ENCODE data around the gene NTM. TPM values are rescaled to one million over a fixed set of nuclear protein-coding genes. Genes with fewer than 3 reads are reported as not detected.

NTM gene
- total RNA-seq, 1 experiment from 2014 or later, result 16.4 TPM

DNA sequence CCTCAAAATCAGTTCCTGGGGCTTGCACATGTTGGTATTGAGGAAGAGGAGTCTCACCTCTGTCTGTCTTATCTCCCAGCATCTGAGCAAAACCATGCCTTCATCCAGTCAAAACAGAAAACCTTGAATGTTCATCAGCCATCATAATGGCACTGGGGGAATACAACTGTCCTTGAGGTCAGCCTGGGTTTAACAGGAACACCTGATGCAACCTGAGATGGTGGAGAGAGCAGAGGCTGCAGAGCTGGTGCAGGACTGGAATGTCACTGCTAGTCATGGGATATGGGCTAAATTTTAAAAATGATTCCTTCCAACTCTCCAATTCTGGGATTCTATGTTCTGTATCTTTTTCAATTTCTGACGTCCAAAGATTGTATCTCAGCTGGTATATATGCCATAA lies 931.0 kb downstream of the NTM start:
- DNase-seq (ENCODE audit: low spot score) (no peak), ATAC-seq (no peak)
- H3K9me3 Mint-ChIP-seq, result no peaks in the 10 kb centered on the region
- H3K4me3 Mint-ChIP-seq, result no peak overlapping the region
- POLR2A ChIA-PET, result no interaction called here
- no peaks in the 10 kb centered on the region for H3K4me1 Mint-ChIP-seq
- no peak for TF ChIP-seq NR2C2 (CRISPR knock-in tag; IDR thresholded peaks at IDR 0.05)
- TF ChIP-seq ZNF423 (CRISPR knock-in tag; IDR thresholded peaks at IDR 0.05), result no peak
- no peak for TF ChIP-seq PRRX2 (CRISPR knock-in tag; IDR thresholded peaks at IDR 0.05)
- TF ChIP-seq, protein P1, sequence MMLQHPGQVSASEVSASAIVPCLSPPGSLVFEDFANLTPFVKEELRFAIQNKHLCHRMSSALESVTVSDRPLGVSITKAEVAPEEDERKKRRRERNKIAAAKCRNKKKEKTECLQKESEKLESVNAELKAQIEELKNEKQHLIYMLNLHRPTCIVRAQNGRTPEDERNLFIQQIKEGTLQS (CRISPR knock-in tag; conservative IDR thresholded peaks at IDR 0.05), result no peak
- TF ChIP-seq, protein P2, sequence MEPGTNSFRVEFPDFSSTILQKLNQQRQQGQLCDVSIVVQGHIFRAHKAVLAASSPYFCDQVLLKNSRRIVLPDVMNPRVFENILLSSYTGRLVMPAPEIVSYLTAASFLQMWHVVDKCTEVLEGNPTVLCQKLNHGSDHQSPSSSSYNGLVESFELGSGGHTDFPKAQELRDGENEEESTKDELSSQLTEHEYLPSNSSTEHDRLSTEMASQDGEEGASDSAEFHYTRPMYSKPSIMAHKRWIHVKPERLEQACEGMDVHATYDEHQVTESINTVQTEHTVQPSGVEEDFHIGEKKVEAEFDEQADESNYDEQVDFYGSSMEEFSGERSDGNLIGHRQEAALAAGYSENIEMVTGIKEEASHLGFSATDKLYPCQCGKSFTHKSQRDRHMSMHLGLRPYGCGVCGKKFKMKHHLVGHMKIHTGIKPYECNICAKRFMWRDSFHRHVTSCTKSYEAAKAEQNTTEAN (CRISPR knock-in tag; IDR thresholded peaks at IDR 0.05), result no peak
- no peak for TF ChIP-seq ZNF671 (CRISPR knock-in tag; IDR thresholded peaks at IDR 0.05)
- TF ChIP-seq EMX1 (CRISPR knock-in tag; IDR thresholded peaks at IDR 0.05), result no peak
- TF ChIP-seq, protein P3, sequence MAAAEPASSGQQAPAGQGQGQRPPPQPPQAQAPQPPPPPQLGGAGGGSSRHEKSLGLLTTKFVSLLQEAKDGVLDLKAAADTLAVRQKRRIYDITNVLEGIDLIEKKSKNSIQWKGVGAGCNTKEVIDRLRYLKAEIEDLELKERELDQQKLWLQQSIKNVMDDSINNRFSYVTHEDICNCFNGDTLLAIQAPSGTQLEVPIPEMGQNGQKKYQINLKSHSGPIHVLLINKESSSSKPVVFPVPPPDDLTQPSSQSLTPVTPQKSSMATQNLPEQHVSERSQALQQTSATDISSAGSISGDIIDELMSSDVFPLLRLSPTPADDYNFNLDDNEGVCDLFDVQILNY (CRISPR knock-in tag; IDR thresholded peaks at IDR 0.05), result no peak
- no peak for TF ChIP-seq NFE2L1 (CRISPR knock-in tag; IDR thresholded peaks at IDR 0.05)
- TF ChIP-seq CBFB (CRISPR knock-in tag; IDR thresholded peaks at IDR 0.05; ENCODE audit: low read depth), result no peak
- no peak for TF ChIP-seq FOXJ3 (CRISPR knock-in tag; IDR thresholded peaks at IDR 0.05; ENCODE audit: borderline replicate concordance)
- TF ChIP-seq ZNF396 (CRISPR knock-in tag; IDR thresholded peaks at IDR 0.05; ENCODE audit: borderline replicate concordance), result no peak
- TF ChIP-seq, protein P4, sequence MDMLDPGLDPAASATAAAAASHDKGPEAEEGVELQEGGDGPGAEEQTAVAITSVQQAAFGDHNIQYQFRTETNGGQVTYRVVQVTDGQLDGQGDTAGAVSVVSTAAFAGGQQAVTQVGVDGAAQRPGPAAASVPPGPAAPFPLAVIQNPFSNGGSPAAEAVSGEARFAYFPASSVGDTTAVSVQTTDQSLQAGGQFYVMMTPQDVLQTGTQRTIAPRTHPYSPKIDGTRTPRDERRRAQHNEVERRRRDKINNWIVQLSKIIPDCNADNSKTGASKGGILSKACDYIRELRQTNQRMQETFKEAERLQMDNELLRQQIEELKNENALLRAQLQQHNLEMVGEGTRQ (CRISPR knock-in tag; IDR thresholded peaks at IDR 0.05), result no peak
- TF ChIP-seq SP1 (CRISPR knock-in tag; conservative IDR thresholded peaks at IDR 0.05), result no peak
- TF ChIP-seq ELF4 (CRISPR knock-in tag; IDR thresholded peaks at IDR 0.05; ENCODE audit: low read depth), result no peak
- H3K27ac Mint-ChIP-seq, result no peak overlapping the region
- CTCF ChIA-PET, result interaction anchor here (1.2 to 6.2 kb wide), 5 partner anchors 10 to 607 kb away, joined by 3 to 70 read pairs (median 4); no protein-coding TSS in a partner anchor
- H3K36me3 Mint-ChIP-seq, result no peaks in the 10 kb centered on the region
- no peaks in the 10 kb centered on the region for H3K27me3 Mint-ChIP-seq (ENCODE audit: low read depth)

DNA sequence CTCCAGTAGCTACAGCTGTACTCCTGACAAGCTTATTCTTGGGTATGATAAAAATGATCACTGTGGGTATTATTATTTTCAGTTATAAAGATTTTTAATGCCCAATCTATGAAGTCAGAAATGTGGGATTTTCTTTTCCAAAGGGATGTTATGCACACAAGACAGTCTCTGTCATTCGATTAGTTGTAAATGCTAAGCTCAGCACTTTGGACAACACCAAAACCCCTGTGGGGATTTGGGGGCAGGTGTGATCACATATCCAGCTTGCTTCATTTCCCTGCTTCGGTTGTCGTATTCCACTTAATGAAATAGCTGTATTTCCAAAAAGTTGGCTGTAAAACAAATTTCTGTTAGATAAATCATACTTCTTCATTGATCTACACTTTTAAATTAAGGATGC lies 931.5 kb downstream of the NTM start:
- DNase-seq (ENCODE audit: low spot score), result no peak
- POLR2A ChIA-PET, result no interaction called here
- no peak for ATAC-seq
- Mint-ChIP-seq H3K27me3 (ENCODE audit: low read depth) (no peaks in the 10 kb centered on the region), H3K4me1 (no peaks in the 10 kb centered on the region), H3K9me3 (no peaks in the 10 kb centered on the region), H3K27ac (no peak overlapping the region), H3K4me3 (no peak overlapping the region), H3K36me3 (no peaks in the 10 kb centered on the region)
- TF ChIP-seq FOXJ3 (CRISPR knock-in tag; IDR thresholded peaks at IDR 0.05; ENCODE audit: borderline replicate concordance) (no peak), ZNF138 (CRISPR knock-in tag; conservative IDR thresholded peaks at IDR 0.05) (no peak), MYBL2 (CRISPR knock-in tag; IDR thresholded peaks at IDR 0.05) (no peak), EMX1 (CRISPR knock-in tag; IDR thresholded peaks at IDR 0.05) (no peak), NFE2L1 (CRISPR knock-in tag; IDR thresholded peaks at IDR 0.05) (no peak), TEAD1 (CRISPR knock-in tag; IDR thresholded peaks at IDR 0.05) (no peak), NR2C2 (CRISPR knock-in tag; IDR thresholded peaks at IDR 0.05) (no peak)
- TF ChIP-seq, protein P5, sequence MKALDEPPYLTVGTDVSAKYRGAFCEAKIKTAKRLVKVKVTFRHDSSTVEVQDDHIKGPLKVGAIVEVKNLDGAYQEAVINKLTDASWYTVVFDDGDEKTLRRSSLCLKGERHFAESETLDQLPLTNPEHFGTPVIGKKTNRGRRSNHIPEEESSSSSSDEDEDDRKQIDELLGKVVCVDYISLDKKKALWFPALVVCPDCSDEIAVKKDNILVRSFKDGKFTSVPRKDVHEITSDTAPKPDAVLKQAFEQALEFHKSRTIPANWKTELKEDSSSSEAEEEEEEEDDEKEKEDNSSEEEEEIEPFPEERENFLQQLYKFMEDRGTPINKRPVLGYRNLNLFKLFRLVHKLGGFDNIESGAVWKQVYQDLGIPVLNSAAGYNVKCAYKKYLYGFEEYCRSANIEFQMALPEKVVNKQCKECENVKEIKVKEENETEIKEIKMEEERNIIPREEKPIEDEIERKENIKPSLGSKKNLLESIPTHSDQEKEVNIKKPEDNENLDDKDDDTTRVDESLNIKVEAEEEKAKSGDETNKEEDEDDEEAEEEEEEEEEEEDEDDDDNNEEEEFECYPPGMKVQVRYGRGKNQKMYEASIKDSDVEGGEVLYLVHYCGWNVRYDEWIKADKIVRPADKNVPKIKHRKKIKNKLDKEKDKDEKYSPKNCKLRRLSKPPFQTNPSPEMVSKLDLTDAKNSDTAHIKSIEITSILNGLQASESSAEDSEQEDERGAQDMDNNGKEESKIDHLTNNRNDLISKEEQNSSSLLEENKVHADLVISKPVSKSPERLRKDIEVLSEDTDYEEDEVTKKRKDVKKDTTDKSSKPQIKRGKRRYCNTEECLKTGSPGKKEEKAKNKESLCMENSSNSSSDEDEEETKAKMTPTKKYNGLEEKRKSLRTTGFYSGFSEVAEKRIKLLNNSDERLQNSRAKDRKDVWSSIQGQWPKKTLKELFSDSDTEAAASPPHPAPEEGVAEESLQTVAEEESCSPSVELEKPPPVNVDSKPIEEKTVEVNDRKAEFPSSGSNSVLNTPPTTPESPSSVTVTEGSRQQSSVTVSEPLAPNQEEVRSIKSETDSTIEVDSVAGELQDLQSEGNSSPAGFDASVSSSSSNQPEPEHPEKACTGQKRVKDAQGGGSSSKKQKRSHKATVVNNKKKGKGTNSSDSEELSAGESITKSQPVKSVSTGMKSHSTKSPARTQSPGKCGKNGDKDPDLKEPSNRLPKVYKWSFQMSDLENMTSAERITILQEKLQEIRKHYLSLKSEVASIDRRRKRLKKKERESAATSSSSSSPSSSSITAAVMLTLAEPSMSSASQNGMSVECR (CRISPR knock-in tag; IDR thresholded peaks at IDR 0.05; ENCODE audit: borderline replicate concordance), result no peak
- TF ChIP-seq, protein P6, sequence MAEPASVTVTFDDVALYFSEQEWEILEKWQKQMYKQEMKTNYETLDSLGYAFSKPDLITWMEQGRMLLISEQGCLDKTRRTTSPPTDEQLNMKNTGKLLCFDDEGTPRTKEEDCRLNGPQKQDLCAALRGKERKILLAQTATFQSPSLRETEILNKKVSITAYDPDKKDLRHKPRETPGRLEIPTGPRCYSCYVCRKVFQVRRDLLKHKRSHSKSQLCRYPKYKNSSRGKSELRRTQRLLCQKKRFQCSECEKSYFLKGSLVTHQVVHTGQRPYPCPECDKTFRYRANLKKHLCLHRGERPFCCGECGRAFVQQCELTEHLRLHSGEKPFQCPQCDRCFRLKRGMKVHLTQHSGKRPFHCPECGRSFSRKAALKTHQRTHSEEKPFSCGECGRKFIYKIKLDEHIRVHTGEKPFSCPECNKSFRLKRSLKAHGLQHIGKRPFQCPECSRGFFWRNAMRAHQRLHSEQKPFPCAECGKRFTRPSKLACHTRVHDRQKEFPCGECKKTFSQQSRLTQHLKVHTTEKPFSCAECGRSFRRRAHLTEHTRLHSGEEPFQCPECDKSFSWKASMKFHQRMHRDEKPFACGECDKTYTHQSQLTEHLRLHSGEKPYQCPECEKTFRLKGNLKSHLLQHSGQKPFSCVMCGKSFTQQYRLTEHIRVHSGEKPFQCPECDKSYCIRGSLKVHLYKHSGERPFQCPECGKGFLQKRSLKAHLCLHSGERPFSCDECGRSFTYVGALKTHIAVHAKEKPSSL (CRISPR knock-in tag; conservative IDR thresholded peaks at IDR 0.05), result no peak
- CTCF ChIA-PET, result interaction anchor here (6.2 kb wide), 1 partner anchor 9 kb away, joined by 70 read pairs; no protein-coding TSS in a partner anchor
